Thyroid gland (tissue), 4 donors: ENCODE results near the gene ZNF618.

Experiments used
- POLR2A ChIP-seq, 2 donors: fragments of 450-650 bp; IDR thresholded peaks; one replicate each; pipeline ENCODE4 v1.6.1; 2017; ENCODE audit warnings: antibody characterized with exemption in 2 of 2, mild to moderate bottlenecking in 2 of 2, moderate library complexity in 1 of 2
- TF ChIP-seq, protein P1 (sequence below), 6 experiments: fragments of 200-600 bp in 3 of 6; fragments of 450-650 bp in 3 of 6; sonication (generic) in 3 of 6; IDR thresholded peaks; one replicate each; pipeline ENCODE4 v1.5.1; 2016 to 2019; ENCODE audit warnings: antibody characterized with exemption in 6 of 6, mild to moderate bottlenecking in 2 of 6, inconsistent platforms in 1 of 6, moderate library complexity in 1 of 6

DNA sequence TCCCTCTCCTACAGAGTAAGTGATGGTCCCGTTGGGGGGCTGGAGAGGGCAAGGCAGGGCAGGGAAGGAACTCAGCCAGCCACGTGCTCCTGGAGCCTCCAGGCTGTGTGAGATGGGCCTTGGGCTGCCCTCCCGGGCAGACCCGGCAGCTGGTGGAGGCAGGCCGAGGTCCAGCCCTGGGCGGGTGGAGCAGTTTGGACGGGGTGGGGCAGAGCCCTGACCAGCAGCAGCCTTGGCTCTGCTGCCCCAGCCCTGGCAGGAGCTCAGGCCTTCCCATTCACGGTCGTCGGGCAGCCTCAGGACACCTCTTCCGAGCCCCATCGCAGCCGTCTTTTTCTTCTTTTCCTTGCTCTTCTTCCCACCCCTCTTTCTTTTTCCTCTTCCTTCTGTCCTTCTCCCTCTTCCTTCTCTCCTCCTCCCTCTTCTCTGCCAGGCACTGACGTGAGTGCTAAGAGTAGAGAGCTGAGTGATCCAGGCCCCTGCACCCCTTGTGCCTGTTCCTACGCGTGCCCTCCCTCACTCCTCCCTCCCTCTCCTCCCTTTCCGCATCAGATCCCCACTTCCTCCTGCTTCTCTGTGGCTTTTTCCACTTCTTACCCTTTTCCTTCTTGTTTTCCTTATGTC lies 159.2 kb downstream of the ZNF618 start:
- TF ChIP-seq, protein P1, sequence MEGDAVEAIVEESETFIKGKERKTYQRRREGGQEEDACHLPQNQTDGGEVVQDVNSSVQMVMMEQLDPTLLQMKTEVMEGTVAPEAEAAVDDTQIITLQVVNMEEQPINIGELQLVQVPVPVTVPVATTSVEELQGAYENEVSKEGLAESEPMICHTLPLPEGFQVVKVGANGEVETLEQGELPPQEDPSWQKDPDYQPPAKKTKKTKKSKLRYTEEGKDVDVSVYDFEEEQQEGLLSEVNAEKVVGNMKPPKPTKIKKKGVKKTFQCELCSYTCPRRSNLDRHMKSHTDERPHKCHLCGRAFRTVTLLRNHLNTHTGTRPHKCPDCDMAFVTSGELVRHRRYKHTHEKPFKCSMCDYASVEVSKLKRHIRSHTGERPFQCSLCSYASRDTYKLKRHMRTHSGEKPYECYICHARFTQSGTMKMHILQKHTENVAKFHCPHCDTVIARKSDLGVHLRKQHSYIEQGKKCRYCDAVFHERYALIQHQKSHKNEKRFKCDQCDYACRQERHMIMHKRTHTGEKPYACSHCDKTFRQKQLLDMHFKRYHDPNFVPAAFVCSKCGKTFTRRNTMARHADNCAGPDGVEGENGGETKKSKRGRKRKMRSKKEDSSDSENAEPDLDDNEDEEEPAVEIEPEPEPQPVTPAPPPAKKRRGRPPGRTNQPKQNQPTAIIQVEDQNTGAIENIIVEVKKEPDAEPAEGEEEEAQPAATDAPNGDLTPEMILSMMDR (IDR thresholded peaks at IDR 0.05) = no peak
- no peak for TF ChIP-seq POLR2A (IDR thresholded peaks at IDR 0.05)
